Ascending aorta (tissue), 2 donors: ENCODE results near the gene COLEC11. TPM values are rescaled to one million over a fixed set of nuclear protein-coding genes. Genes with fewer than 3 reads are reported as not detected.

Source experiments
- DNase-seq, 2 donors: peaks; one replicate each; pipeline ENCODE4 v3.0.0-alpha.2; 2019; ENCODE audit warnings: low spot score in 2 of 2
- H3K27ac ChIP-seq, 2 donors: fragments of 200-600 bp; sonication (generic); one replicate each; pipeline ENCODE4 v1.5.1; 2016 to 2017; ENCODE audit warnings: mild to moderate bottlenecking in 1 of 2
- H3K27me3 ChIP-seq: fragments of 200-600 bp; sonication (generic); one replicate; pipeline ENCODE4 v1.5.1; 2017
- H3K36me3 ChIP-seq, 2 donors: fragments of 200-600 bp; sonication (generic); one replicate each; pipeline ENCODE4 v1.5.1; 2016
- H3K4me1 ChIP-seq, 2 donors: fragments of 200-600 bp; sonication (generic); one replicate each; pipeline ENCODE4 v1.5.1; 2016 to 2017; ENCODE audit warnings: mild to moderate bottlenecking in 1 of 2
- H3K4me3 ChIP-seq, 2 donors: fragments of 200-600 bp; sonication (generic); one replicate each; pipeline ENCODE4 v1.5.1; 2016 to 2017; ENCODE audit warnings: mild to moderate bottlenecking in 1 of 2
- H3K9me3 ChIP-seq, 2 donors: fragments of 200-600 bp; sonication (generic); one replicate each; pipeline ENCODE4 v1.5.1; 2016
- intact Hi-C: fragments of 100-400 bp; cut with DNase I; formaldehyde crosslinking; loops from one replicate; pipeline ENCODE4 v1.15.1; 2023
- total RNA-seq: library from RNA; depleted of rRNA; stranded (reverse); fragments of >200 nt; gene quantifications from one replicate; pipeline ENCODE4 v1.1.0, GENCODE V29; 2016
- TF ChIP-seq, protein P1 (sequence below), 3 experiments: fragments of 200-600 bp in 2 of 3; fragments of 450-650 bp in 1 of 3; sonication (generic) in 2 of 3; IDR thresholded peaks; one replicate each; pipeline ENCODE4 v1.5.1; 2016 to 2019; ENCODE audit warnings: antibody characterized with exemption in 3 of 3, mild to moderate bottlenecking in 1 of 3, moderate library complexity in 1 of 3

Gene COLEC11
- total RNA-seq, 1 donor from 2014 or later = 0.75 TPM

DNA sequence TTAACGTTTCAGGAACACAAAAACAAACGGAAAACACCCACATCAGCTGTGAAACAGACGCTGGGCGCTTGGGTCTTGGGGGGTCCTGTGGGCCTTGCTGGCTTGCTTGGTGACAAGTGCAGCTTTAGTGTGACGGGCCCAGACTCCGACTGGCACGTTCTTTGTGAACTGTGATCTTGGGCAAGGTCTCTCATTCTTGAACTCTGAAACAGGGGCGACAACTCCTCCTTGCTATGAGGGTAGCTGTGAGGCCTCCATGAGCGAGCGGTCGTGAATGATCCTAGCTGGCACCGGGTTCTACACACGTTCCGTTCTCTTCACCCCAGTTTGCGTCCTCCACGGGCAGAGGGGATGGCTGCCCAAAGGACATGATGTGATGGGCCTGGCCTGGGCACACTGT is 8.7 kb upstream of the COLEC11 start:
- DNase-seq = no peak
- no peaks in the 10 kb centered on the region for H3K9me3 ChIP-seq
- peaks cover 16 to 20% of the 10 kb centered on the region in 2 donors for H3K36me3 ChIP-seq
- TF ChIP-seq, protein P1, sequence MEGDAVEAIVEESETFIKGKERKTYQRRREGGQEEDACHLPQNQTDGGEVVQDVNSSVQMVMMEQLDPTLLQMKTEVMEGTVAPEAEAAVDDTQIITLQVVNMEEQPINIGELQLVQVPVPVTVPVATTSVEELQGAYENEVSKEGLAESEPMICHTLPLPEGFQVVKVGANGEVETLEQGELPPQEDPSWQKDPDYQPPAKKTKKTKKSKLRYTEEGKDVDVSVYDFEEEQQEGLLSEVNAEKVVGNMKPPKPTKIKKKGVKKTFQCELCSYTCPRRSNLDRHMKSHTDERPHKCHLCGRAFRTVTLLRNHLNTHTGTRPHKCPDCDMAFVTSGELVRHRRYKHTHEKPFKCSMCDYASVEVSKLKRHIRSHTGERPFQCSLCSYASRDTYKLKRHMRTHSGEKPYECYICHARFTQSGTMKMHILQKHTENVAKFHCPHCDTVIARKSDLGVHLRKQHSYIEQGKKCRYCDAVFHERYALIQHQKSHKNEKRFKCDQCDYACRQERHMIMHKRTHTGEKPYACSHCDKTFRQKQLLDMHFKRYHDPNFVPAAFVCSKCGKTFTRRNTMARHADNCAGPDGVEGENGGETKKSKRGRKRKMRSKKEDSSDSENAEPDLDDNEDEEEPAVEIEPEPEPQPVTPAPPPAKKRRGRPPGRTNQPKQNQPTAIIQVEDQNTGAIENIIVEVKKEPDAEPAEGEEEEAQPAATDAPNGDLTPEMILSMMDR (IDR thresholded peaks at IDR 0.05) = no peak
- H3K27me3 ChIP-seq = no peaks in the 10 kb centered on the region
- H3K4me1 ChIP-seq = no peaks in the 10 kb centered on the region
- no peak overlapping the region for H3K4me3 ChIP-seq
- peak overlapping the region; percentile 63 to 66 for H3K27ac ChIP-seq
- intact Hi-C loops = no loop called here

DNA sequence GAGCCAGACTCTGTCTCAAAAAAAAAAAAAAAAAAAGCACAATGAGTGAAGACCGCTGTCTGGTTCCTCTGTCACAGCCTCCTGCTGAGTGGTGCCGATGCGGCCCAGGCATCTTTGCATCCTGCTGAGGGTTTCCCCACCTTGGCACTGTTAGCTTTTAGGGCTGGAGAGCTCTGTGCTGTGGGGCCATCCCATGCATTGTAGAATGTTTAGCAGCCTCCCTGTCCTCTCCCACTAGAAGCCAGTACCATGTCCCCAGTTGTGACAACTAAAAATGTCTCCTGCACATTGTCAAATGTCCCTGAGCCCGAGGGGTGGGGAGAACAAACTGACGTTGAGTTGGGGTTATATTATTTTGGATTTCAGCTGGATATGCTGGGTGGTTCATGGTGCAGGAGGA is 7.9 kb upstream of the COLEC11 start:
- peaks cover 8 to 12% of the 10 kb centered on the region in 2 donors for H3K36me3 ChIP-seq
- intact Hi-C loops = no loop called here
- H3K9me3 ChIP-seq = no peaks in the 10 kb centered on the region
- DNase-seq = no peak
- H3K4me1 ChIP-seq = no peaks in the 10 kb centered on the region
- H3K4me3 ChIP-seq = no peak overlapping the region
- TF ChIP-seq, protein P1 (IDR thresholded peaks at IDR 0.05) = no peak
- H3K27me3 ChIP-seq = no peaks in the 10 kb centered on the region
- no peak overlapping the region for H3K27ac ChIP-seq

DNA sequence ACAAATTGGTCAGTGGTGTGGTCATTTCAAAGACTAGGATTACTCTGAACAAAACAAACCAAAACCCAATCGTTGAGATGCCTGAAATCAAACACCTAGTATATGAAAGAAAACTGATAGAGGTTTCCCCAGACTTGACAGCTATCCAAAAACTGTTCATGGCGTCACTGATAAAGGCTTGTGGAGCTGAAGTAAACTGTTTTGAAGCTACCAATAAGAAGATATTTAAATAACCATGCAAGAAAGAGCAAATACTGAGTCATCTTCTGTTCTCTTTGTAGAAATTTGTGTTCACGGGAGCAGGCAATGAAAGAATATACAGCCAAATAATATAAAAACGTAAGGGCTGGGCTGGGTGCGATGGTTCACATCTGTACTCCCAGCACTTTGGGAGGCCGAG is 7.5 kb upstream of the COLEC11 start:
- no peak for DNase-seq
- no peaks in the 10 kb centered on the region for H3K4me1 ChIP-seq
- H3K27ac ChIP-seq = no peak overlapping the region
- H3K36me3 ChIP-seq = peaks cover 4 to 12% of the 10 kb centered on the region in 2 donors
- no peaks in the 10 kb centered on the region for H3K9me3 ChIP-seq
- TF ChIP-seq, protein P1 (IDR thresholded peaks at IDR 0.05) = no peak
- no peak overlapping the region for H3K4me3 ChIP-seq
- intact Hi-C loops = no loop called here
- H3K27me3 ChIP-seq = no peaks in the 10 kb centered on the region

DNA sequence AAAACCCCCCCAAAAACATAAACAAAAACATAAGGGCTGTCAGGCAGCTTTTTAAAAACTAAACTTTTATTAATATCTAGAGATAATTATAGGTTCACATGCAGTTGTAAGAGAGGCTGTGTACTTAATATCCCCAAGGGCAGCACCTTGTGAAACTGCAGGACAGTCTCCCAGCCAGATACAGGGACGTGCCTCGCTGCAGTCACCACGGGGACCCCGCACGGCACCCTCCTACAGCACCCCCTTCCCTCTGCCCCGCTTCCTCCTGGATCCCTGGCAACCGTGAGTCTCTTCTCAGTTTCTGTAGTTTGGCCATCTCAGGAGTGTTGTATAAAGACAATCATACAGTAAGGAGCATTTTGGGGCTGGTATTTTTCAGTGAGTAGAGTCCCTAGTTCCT is 6.8 kb upstream of the COLEC11 start:
- Histone ChIP-seq H3K27ac (no peak overlapping the region), H3K4me3 (no peak overlapping the region), H3K9me3 (no peaks in the 10 kb centered on the region), H3K27me3 (no peaks in the 10 kb centered on the region), H3K36me3 (peaks cover 4 to 9% of the 10 kb centered on the region in 2 donors), H3K4me1 (no peaks in the 10 kb centered on the region)
- intact Hi-C loops = no loop called here
- TF ChIP-seq, protein P1 (IDR thresholded peaks at IDR 0.05) = no peak
- DNase-seq = no peak

DNA sequence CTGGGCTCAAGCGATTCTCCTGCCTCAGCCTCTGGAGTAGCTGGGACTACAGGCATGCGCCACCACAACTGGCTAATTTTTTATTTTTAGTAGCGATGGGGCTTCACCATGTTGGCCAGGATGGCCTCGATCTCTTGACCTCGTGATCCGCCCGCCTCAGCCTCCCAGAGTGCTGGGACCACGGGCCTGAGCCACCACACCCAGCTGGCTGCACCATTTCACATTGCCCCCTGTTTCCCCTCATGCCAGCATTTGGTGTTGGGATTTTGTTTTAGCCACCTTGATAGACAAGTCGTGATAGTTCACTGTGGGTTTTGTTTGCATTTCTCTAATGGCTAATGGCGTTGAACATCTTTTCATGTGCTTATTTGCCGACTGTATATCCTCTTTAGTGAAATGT is 5.8 kb upstream of the COLEC11 start:
- Histone ChIP-seq H3K4me1 (no peaks in the 10 kb centered on the region), H3K4me3 (no peak overlapping the region), H3K36me3 (peaks cover 4 to 5% of the 10 kb centered on the region in 2 donors), H3K27ac (no peak overlapping the region), H3K9me3 (no peaks in the 10 kb centered on the region), H3K27me3 (no peaks in the 10 kb centered on the region)
- intact Hi-C loops = no loop called here
- TF ChIP-seq, protein P1 (IDR thresholded peaks at IDR 0.05) = no peak
- DNase-seq = no peak

DNA sequence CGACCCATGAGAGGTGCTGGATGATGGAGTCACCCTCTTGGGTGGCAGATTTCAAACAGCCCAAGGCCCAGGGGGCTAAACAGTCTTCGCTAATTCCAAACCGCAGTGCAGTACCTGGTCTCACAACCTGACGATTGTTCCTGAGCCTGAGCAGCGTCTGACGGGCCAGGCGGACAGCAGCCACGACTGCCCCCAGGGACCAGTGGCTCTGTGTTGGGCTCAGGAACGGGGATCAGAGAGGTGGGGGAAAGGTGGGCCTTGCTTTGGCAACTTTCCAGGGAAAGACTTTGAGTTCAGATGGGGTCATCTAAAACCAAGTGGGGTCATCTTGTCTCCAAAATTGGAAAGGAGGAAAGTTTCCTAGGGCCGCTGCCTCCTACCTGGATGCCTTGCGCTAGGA is 492 bp downstream of the COLEC11 start:
- no peaks in the 10 kb centered on the region for H3K4me1 ChIP-seq
- no peak overlapping the region for H3K27ac ChIP-seq
- no peak for DNase-seq
- intact Hi-C loops = no loop called here
- no peak overlapping the region for H3K4me3 ChIP-seq
- no peaks in the 10 kb centered on the region for H3K36me3 ChIP-seq
- TF ChIP-seq, protein P1 (IDR thresholded peaks at IDR 0.05) = no peak
- no peaks in the 10 kb centered on the region for H3K27me3 ChIP-seq
- no peaks in the 10 kb centered on the region for H3K9me3 ChIP-seq
